H1 (cell line): ENCODE results near the gene COL4A2. TPM values are rescaled to one million over a fixed set of nuclear protein-coding genes. Genes with fewer than 3 reads are reported as not detected.

Source experiments
- CTCF ChIA-PET: fragments of 300-600 bp; sonication (Branson Sonifier 250); formaldehyde crosslinking; loops from one replicate; lab custom pipeline; 2021; ENCODE audit not compliant: partially characterized antibody; lab: Charles Lee
- POLR2A ChIA-PET: fragments of 300-600 bp; sonication (Branson Sonifier 250); formaldehyde crosslinking; loops from one replicate; lab custom pipeline; 2021; ENCODE audit warnings: inconsistent platforms; ENCODE audit not compliant: partially characterized antibody; lab: Charles Lee
- DNase-seq, 2 experiments: peaks; one replicate each; pipeline versions ENCODE4 v3.0.0 to v3.0.0-alpha.2; 2010 to 2022; ENCODE audit warnings: low spot score in 2 of 2, low read depth in 1 of 2, mixed read lengths in 1 of 2
- FAIRE-seq: peaks from 2 replicates; lab custom pipeline; 2011; peaks lifted over from hg19 to GRCh38; lab: Jason Lieb, UNC
- H2AFZ ChIP-seq: 2 replicates; pipeline ENCODE4 v1.8.1; 2012; ENCODE audit warnings: low read length, inconsistent platforms
- H2AK5ac ChIP-seq: 2 replicates; pipeline ENCODE4 v1.6.1; 2013; ENCODE audit warnings: low read depth, low read length
- H2BK120ac ChIP-seq: replicated peaks from 2 replicates; pipeline ENCODE3; 2013; ENCODE audit warnings: low read depth, low read length, inconsistent platforms
- H2BK12ac ChIP-seq: 2 replicates; pipeline ENCODE4 v1.6.1; 2013; ENCODE audit warnings: low read depth, low read length
- H2BK15ac ChIP-seq: 2 replicates; pipeline ENCODE4 v1.6.1; 2013; ENCODE audit warnings: low read length
- H2BK20ac ChIP-seq: 2 replicates; pipeline ENCODE4 v1.6.1; 2013; ENCODE audit warnings: low read length
- H2BK5ac ChIP-seq: 2 replicates; pipeline ENCODE4 v1.6.1; 2013; ENCODE audit warnings: low read depth, low read length
- H3K14ac ChIP-seq: 2 replicates; pipeline ENCODE4 v1.6.1; 2013; ENCODE audit warnings: inconsistent platforms; ENCODE audit not compliant: insufficient read length
- H3K18ac ChIP-seq: 2 replicates; pipeline ENCODE4 v1.6.1; 2013; ENCODE audit warnings: low read length; ENCODE audit errors: extremely low read depth
- H3K23ac ChIP-seq: 2 replicates; pipeline ENCODE4 v1.6.1; 2013; ENCODE audit warnings: inconsistent platforms; ENCODE audit not compliant: insufficient read length
- H3K23me2 ChIP-seq: 2 replicates; pipeline ENCODE4 v1.6.1; 2013; ENCODE audit warnings: low read depth, low read length
- H3K27ac ChIP-seq: 2 replicates; pipeline ENCODE4 v1.6.1; 2011; ENCODE audit warnings: low read depth, low read length, inconsistent platforms
- H3K27me3 ChIP-seq, 4 experiments: replicated peaks in 1 of 4; 1 replicate in 1 of 4; 2 replicates in 3 of 4; pipeline versions ENCODE4 v1.6.1 to v1.8.1; 2011 to 2013; ENCODE audit warnings: low read length in 3 of 4, mild to moderate bottlenecking in 3 of 4, inconsistent platforms in 2 of 4, mixed read lengths in 2 of 4, moderate library complexity in 1 of 4; ENCODE audit not compliant: control insufficient read depth in 3 of 4, insufficient read depth in 3 of 4; ENCODE audit errors: extremely low read depth in 1 of 4
- H3K36me3 ChIP-seq, 4 experiments: 2 replicates each; pipeline versions ENCODE4 v1.6.1 to v1.8.1; 2011 to 2013; ENCODE audit warnings: mild to moderate bottlenecking in 4 of 4, low read length in 3 of 4, moderate library complexity in 2 of 4, control low read depth in 1 of 4, inconsistent platforms in 1 of 4; ENCODE audit not compliant: insufficient read depth in 4 of 4, control insufficient read depth in 2 of 4
- H3K4ac ChIP-seq: replicated peaks from 2 replicates; pipeline ENCODE3; 2013; ENCODE audit warnings: low read length, low read depth, mixed read lengths, inconsistent platforms; ENCODE audit not compliant: insufficient read length
- H3K4me1 ChIP-seq, 4 experiments: replicated peaks in 1 of 4; 1 replicate in 1 of 4; 2 replicates in 3 of 4; pipeline versions ENCODE4 v1.6.1 to v1.8.1; 2011 to 2013; ENCODE audit warnings: low read length in 3 of 4, inconsistent platforms in 2 of 4, mixed read lengths in 1 of 4; ENCODE audit not compliant: insufficient read depth in 4 of 4, control insufficient read depth in 3 of 4
- H3K4me2 ChIP-seq, 2 experiments: 2 replicates each; pipeline versions ENCODE4 v1.6.1 to v1.8.1; 2011 to 2013; ENCODE audit warnings: low read depth in 2 of 2, low read length in 2 of 2, control low read depth in 1 of 2, inconsistent platforms in 1 of 2, mild to moderate bottlenecking in 1 of 2; ENCODE audit not compliant: insufficient read depth in 1 of 2
- H3K4me3 ChIP-seq, 4 experiments: fragments of 200-600, 300-600 bp in 1 of 4; sonication (generic), shearing (Covaris generic), sonication (Bioruptor Twin) in 1 of 4; 2 replicates each; pipeline versions ENCODE4 v1.5.1 to v1.8.1; 2011 to 2016; ENCODE audit warnings: low read length in 4 of 4, low read depth in 3 of 4, control low read depth in 2 of 4, inconsistent platforms in 2 of 4, mild to moderate bottlenecking in 2 of 4, mixed read lengths in 1 of 4, moderate library complexity in 1 of 4; ENCODE audit not compliant: insufficient read depth in 2 of 4; ENCODE audit errors: extremely low read depth in 1 of 4
- H3K56ac ChIP-seq: replicated peaks from 2 replicates; pipeline ENCODE3; 2013; ENCODE audit warnings: low read depth, mild to moderate bottlenecking, mixed read lengths, low read length, inconsistent platforms; ENCODE audit not compliant: insufficient read length
- H3K79me1 ChIP-seq: 2 replicates; pipeline ENCODE4 v1.6.1; 2013; ENCODE audit warnings: low read depth, low read length, control low read depth
- H3K79me2 ChIP-seq, 2 experiments: 2 replicates each; pipeline versions ENCODE4 v1.6.1 to v1.8.1; 2012 to 2013; ENCODE audit warnings: low read length in 2 of 2, mild to moderate bottlenecking in 2 of 2, inconsistent platforms in 1 of 2; ENCODE audit not compliant: insufficient read depth in 2 of 2, control insufficient read depth in 1 of 2
- H3K9ac ChIP-seq, 4 experiments: replicated peaks in 1 of 4; 1 replicate in 1 of 4; 2 replicates in 3 of 4; pipeline versions ENCODE4 v1.6.1 to v1.8.1; 2011 to 2013; ENCODE audit warnings: low read depth in 3 of 4, low read length in 3 of 4, control low read depth in 2 of 4, mild to moderate bottlenecking in 2 of 4, moderate library complexity in 2 of 4, inconsistent platforms in 1 of 4; ENCODE audit errors: extremely low read depth in 1 of 4
- H3K9me3 ChIP-seq, 2 experiments: 2 replicates each; pipeline versions ENCODE4 v1.6.1 to v1.8.1; 2012 to 2013; ENCODE audit warnings: mild to moderate bottlenecking in 2 of 2, moderate library complexity in 2 of 2, control low read depth in 1 of 2, inconsistent platforms in 1 of 2, low read depth in 1 of 2, low read length in 1 of 2, mixed read lengths in 1 of 2; ENCODE audit not compliant: insufficient read depth in 2 of 2
- H4K20me1 ChIP-seq, 2 experiments: replicated peaks in 1 of 2; 2 replicates each; pipeline versions ENCODE3 to v1.8.1; 2011 to 2013; ENCODE audit warnings: inconsistent platforms in 2 of 2, low read length in 2 of 2, mild to moderate bottlenecking in 1 of 2; ENCODE audit not compliant: insufficient read depth in 2 of 2, control insufficient read depth in 1 of 2
- H4K5ac ChIP-seq: 2 replicates; pipeline ENCODE4 v1.6.1; 2013; ENCODE audit warnings: low read length, low read depth, mixed read lengths, inconsistent platforms; ENCODE audit not compliant: insufficient read length
- H4K8ac ChIP-seq: 2 replicates; pipeline ENCODE4 v1.8.0; 2013; ENCODE audit warnings: mild to moderate bottlenecking, moderate library complexity, low read length, inconsistent platforms; ENCODE audit not compliant: insufficient read depth; ENCODE audit errors: extremely low read depth
- H4K91ac ChIP-seq: replicated peaks from 2 replicates; pipeline ENCODE3; 2013; ENCODE audit warnings: low read length, mixed read lengths, inconsistent platforms; ENCODE audit not compliant: insufficient read length
- ATF3 ChIP-seq: IDR thresholded peaks from 2 replicates; pipeline ENCODE4 v1.6.1; 2011; ENCODE audit warnings: low read depth, mild to moderate bottlenecking, low read length; ENCODE audit not compliant: insufficient read depth
- CHD1 ChIP-seq: IDR thresholded peaks from 2 replicates; pipeline ENCODE4 v1.6.1; 2012; ENCODE audit warnings: low read depth, low read length, improper control_type of control experiment
- CHD2 ChIP-seq: IDR thresholded peaks from 2 replicates; pipeline ENCODE4 v1.6.1; 2012; ENCODE audit warnings: low read length, improper control_type of control experiment
- CREB1 ChIP-seq: IDR thresholded peaks from 2 replicates; pipeline ENCODE4 v1.6.1; 2012; ENCODE audit warnings: inconsistent platforms
- EP300 ChIP-seq, 2 experiments: IDR thresholded peaks; 1 replicate in 1 of 2; 2 replicates in 1 of 2; pipeline ENCODE4 v1.6.1; 2011 to 2012; ENCODE audit warnings: low read depth in 2 of 2, low read length in 2 of 2, mild to moderate bottlenecking in 2 of 2, borderline replicate concordance in 1 of 2, inconsistent platforms in 1 of 2, moderate library complexity in 1 of 2
- KDM4A ChIP-seq: IDR thresholded peaks from one replicate; pipeline ENCODE4 v1.7.1; 2012; ENCODE audit warnings: low read depth, mild to moderate bottlenecking, moderate library complexity, low read length, inconsistent platforms; ENCODE audit not compliant: severe bottlenecking
- MAFK ChIP-seq: IDR thresholded peaks from 2 replicates; pipeline ENCODE4 v1.6.1; 2012; ENCODE audit warnings: low read depth, mild to moderate bottlenecking, improper control_type of control experiment, low read length
- NANOG ChIP-seq: IDR thresholded peaks from 2 replicates; pipeline ENCODE4 v1.6.1; 2011; ENCODE audit warnings: low read length, low read depth, mild to moderate bottlenecking, inconsistent platforms; ENCODE audit not compliant: insufficient read depth, poor library complexity, severe bottlenecking
- SIRT6 ChIP-seq: IDR thresholded peaks from one replicate; pipeline ENCODE4 v1.7.1; 2012; ENCODE audit warnings: low read length, inconsistent platforms
- SP1 ChIP-seq: IDR thresholded peaks from 2 replicates; pipeline ENCODE4 v1.6.1; 2011; ENCODE audit warnings: low read depth, low read length
- USF2 ChIP-seq: IDR thresholded peaks from 2 replicates; pipeline ENCODE4 v1.6.1; 2011; ENCODE audit warnings: low read length, improper control_type of control experiment
- WGBS, 2 experiments: shearing (Covaris generic) in 1 of 2; methylation state at CpG; one replicate each; pipeline versions ENCODE4 v1.1.6 to v1.1.7; 2013 to 2015; ENCODE audit warnings: low lambda C conversion rate in 2 of 2, mixed read lengths in 2 of 2, inconsistent platforms in 1 of 2, low coverage in 1 of 2, missing lambda C conversion rate in 1 of 2; ENCODE audit not compliant: insufficient replicate concordance in 2 of 2, insufficient coverage in 1 of 2, insufficient read length in 1 of 2; ENCODE audit errors: extremely low coverage in 1 of 2, missing lambda C conversion rate in 1 of 2; 5-methylcytosine and 5-hydroxymethylcytosine counted together
- polyA plus RNA-seq, 7 experiments: library from polyadenylated mRNA; depleted of rRNA in 3 of 7; stranded (reverse) in 5 of 7; unstranded in 2 of 7; fragments of >200 nt in 5 of 7; fragments of 200-250 nt in 2 of 7; gene quantifications; 1 replicate in 5 of 7; 2 replicates in 1 of 7; 4 replicates in 1 of 7; pipeline versions ENCODE4 v1.2.1 to v1.2.3, GENCODE V29; 2011 to 2013; ENCODE audit warnings: missing spikeins in 2 of 7, mixed read lengths in 2 of 7
- total RNA-seq: library from RNA; stranded (reverse); fragmentation: NEBNext Ultra II Directional; extraction: Animal tissue kit (Norgen Biotek cat#: 25700); gene quantifications from 2 replicates; pipeline ENCODE4 v1.2.1, GENCODE V29; 2021

The COL4A2 gene
- total and polyA plus RNA-seq, 2 of the 8 experiments (the other 6 are each of a cell fraction or from before 2014, with no cell fraction given) = 80.4 to 87.3 TPM

GRCh38 chr13:110410936-110411687, 104.0 kb downstream of the COL4A2 start:
- Histone ChIP-seq H4K8ac (no peak overlapping the region), H3K27me3 (no peaks in the 10 kb centered on the region; a peak in 1 of 7 replicates), H3K56ac (no peak overlapping the region), H2BK12ac (peak overlapping the region; percentile 43; the same call in 1 of the 2 replicates), H3K27ac (no peak overlapping the region), H2BK15ac (no peak overlapping the region), H3K79me1 (peaks cover 4% of the 10 kb centered on the region; the same call in 1 of the 2 replicates), H3K36me3 (no peaks in the 10 kb centered on the region; a peak in 1 of 8 replicates), H4K20me1 (peaks cover 0 to 2% of the 10 kb centered on the region in 2 experiments), H2BK5ac (no peak overlapping the region), H3K4me2 (no peak overlapping the region), H3K79me2 (no peaks in the 10 kb centered on the region), H3K9ac (no peak overlapping the region), H3K4me3 (no peak overlapping the region), H2BK120ac (no peak overlapping the region), H2AFZ (no peak overlapping the region), H4K91ac (no peak overlapping the region), H3K9me3 (no peaks in the 10 kb centered on the region), H3K18ac (no peak overlapping the region), H2BK20ac (no peak overlapping the region), H3K4ac (no peak overlapping the region), H2AK5ac (no peak overlapping the region; the same call in 1 of the 2 replicates), H4K5ac (no peak overlapping the region), H3K4me1 (peaks cover 0 to 7% (median 5%) of the 10 kb centered on the region in 4 experiments; a peak in 4 of 7 replicates), H3K23ac (no peak overlapping the region), H3K14ac (no peak overlapping the region), H3K23me2 (no peaks in the 10 kb centered on the region; the same call in 1 of the 2 replicates)
- ChIA-PET POLR2A (no interaction called here), CTCF (interaction anchor here (1.0 to 3.9 kb wide), 36 partner anchors 11 to 228 kb away, joined by 3 to 44 read pairs (median 4); no protein-coding TSS in a partner anchor)
- DNase-seq = no peak
- 78% methylated on average over 12 of the region's 12 CpGs; no CpG with 5 or more reads in 1 of the 2 experiments for WGBS, 2 experiments
- no peak for FAIRE-seq
- no peak for TF ChIP-seq EP300 (IDR thresholded peaks at IDR 0.05; ENCODE audit: borderline replicate concordance in 1 of 2, low read depth in 2 of 2, low read length in 2 of 2)
- no peak for TF ChIP-seq MAFK
- no peak for TF ChIP-seq SP1
- no peak for TF ChIP-seq CHD1
- no peak for TF ChIP-seq SIRT6
- TF ChIP-seq CREB1 = no peak
- TF ChIP-seq USF2 = no peak
- TF ChIP-seq ATF3 = no peak
- TF ChIP-seq CHD2 = no peak
- no peak for TF ChIP-seq NANOG
- no peak for TF ChIP-seq KDM4A
